Testis (tissue), 2 donors: ENCODE measurements around the gene GRM2.
"Not testable (repeated sequence)": the region's sequence is repeated elsewhere in the genome, so short reads cannot be mapped to it uniquely, and the experiment has no call there.

Experiments used
- POLR2A ChIP-seq: fragments of 450-650 bp; IDR thresholded peaks from one replicate; pipeline ENCODE4 v1.6.1; 2017; ENCODE audit warnings: antibody characterized with exemption, mild to moderate bottlenecking, moderate library complexity
- TF ChIP-seq, protein P1 (sequence below), 3 experiments: fragments of 450-650 bp in 2 of 3; fragments of 200-600 bp in 1 of 3; sonication (generic) in 1 of 3; IDR thresholded peaks; one replicate each; pipeline ENCODE4 v1.5.1; 2016 to 2019; ENCODE audit warnings: antibody characterized with exemption in 3 of 3, mild to moderate bottlenecking in 2 of 3, moderate library complexity in 1 of 3

DNA sequence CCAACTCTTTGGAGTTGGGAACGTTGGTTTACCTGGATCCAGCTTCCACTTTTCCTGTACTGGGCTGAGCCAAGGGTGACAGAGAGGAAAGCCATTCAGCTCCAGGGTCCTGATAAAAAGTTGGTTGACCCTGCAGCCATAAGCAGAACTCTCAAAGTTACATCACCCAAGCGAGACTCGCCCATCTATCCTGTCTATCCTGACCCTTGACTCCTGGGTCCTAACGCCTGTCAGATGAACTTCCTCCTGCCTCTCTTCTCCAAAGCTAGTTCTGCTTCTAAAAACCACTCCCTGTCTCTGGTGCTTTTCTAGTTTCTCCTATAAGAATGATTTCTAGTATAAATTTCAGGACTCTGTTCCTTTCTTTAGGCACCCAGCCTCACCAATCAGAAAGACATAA, 36.1 kb downstream of the GRM2 start:
- TF ChIP-seq, protein P1, sequence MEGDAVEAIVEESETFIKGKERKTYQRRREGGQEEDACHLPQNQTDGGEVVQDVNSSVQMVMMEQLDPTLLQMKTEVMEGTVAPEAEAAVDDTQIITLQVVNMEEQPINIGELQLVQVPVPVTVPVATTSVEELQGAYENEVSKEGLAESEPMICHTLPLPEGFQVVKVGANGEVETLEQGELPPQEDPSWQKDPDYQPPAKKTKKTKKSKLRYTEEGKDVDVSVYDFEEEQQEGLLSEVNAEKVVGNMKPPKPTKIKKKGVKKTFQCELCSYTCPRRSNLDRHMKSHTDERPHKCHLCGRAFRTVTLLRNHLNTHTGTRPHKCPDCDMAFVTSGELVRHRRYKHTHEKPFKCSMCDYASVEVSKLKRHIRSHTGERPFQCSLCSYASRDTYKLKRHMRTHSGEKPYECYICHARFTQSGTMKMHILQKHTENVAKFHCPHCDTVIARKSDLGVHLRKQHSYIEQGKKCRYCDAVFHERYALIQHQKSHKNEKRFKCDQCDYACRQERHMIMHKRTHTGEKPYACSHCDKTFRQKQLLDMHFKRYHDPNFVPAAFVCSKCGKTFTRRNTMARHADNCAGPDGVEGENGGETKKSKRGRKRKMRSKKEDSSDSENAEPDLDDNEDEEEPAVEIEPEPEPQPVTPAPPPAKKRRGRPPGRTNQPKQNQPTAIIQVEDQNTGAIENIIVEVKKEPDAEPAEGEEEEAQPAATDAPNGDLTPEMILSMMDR (IDR thresholded peaks at IDR 0.05): not testable (repeated sequence)
- TF ChIP-seq POLR2A: not testable (repeated sequence)
